KG1 (cell line): ENCODE results near the gene CD8B.

Experiments used
- DNase-seq: peaks from one replicate; lab custom pipeline; 2025; lab: John Stamatoyannopoulos, UW

Gene CD8B

GRCh38 chr2:86774862-86775261 is 86.8 kb downstream of the CD8B start:
- no peak for DNase-seq

GRCh38 chr2:86772611-86773010 is 89.1 kb downstream of the CD8B start:
- DNase-seq, result no peak

- DNase-seq, result no peak
Measured at GRCh38 chr2:86770816-86771301, 90.8 kb downstream of the CD8B start.

GRCh38 chr2:86769838-86770237 is 91.8 kb downstream of the CD8B start:
- DNase-seq, result no peak

- DNase-seq, result no peak
Measured at GRCh38 chr2:86768189-86768949, 93.3 kb downstream of the CD8B start.
